Testis (tissue), 2 donors: ENCODE data around the gene SRL.

Experiments used
- CTCF ChIP-seq, 3 experiments: fragments of 450-650 bp in 2 of 3; fragments of 200-600 bp in 1 of 3; sonication (generic) in 1 of 3; IDR thresholded peaks; one replicate each; pipeline ENCODE4 v1.5.1; 2016 to 2019; ENCODE audit warnings: antibody characterized with exemption in 3 of 3, mild to moderate bottlenecking in 2 of 3, moderate library complexity in 1 of 3
- POLR2A ChIP-seq: fragments of 450-650 bp; IDR thresholded peaks from one replicate; pipeline ENCODE4 v1.6.1; 2017; ENCODE audit warnings: antibody characterized with exemption, mild to moderate bottlenecking, moderate library complexity

GRCh38 chr16:4194661-4195060 is 47.2 kb downstream of the SRL start:
- TF ChIP-seq CTCF (IDR thresholded peaks at IDR 0.05) (no peak), POLR2A (no peak)
